ENCODE data around the gene IL17B. TPM values are rescaled to one million over a fixed set of nuclear protein-coding genes. Genes with fewer than 3 reads are reported as not detected.
"Not testable (repeated sequence)": the region's sequence is repeated elsewhere in the genome, so short reads cannot be mapped to it uniquely, and the experiment has no call there.

The IL17B gene
- total RNA-seq, 6 experiments from 2014 or later, result 0.50 to 0.85 (median 0.76) TPM

- no peak overlapping the region for H3K4me3 Mint-ChIP-seq
- no peak for TF ChIP-seq CTCF (IDR thresholded peaks at IDR 0.05)
- H3K9me3 Mint-ChIP-seq, result no peaks in the 10 kb centered on the region
- no peaks in the 10 kb centered on the region for H3K36me3 Mint-ChIP-seq (ENCODE audit: low read depth)
- no peaks in the 10 kb centered on the region for H3K27me3 Mint-ChIP-seq (ENCODE audit: insufficient read depth)
- no peak overlapping the region for H3K27ac Mint-ChIP-seq
- peaks cover 44% of the 10 kb centered on the region for H3K4me1 Mint-ChIP-seq (ENCODE audit: low read depth)
- DNase-seq, result no peak
These were observed 20.7 kb upstream of the IL17B start for GRCh38 chr5:149399775-149400174.

- H3K4me1 Mint-ChIP-seq (ENCODE audit: low read depth), result peaks cover 34% of the 10 kb centered on the region
- not testable (repeated sequence) for H3K36me3 Mint-ChIP-seq (ENCODE audit: low read depth); H3K9me3 Mint-ChIP-seq; H3K4me3 Mint-ChIP-seq; DNase-seq; H3K27me3 Mint-ChIP-seq (ENCODE audit: insufficient read depth); H3K27ac Mint-ChIP-seq
These were observed 19.7 kb upstream of the IL17B start for GRCh38 chr5:149398747-149399266.

- Mint-ChIP-seq H3K4me3 (no peak overlapping the region; the same call in 1 of the 2 replicates), H3K27me3 (ENCODE audit: insufficient read depth) (no peaks in the 10 kb centered on the region), H3K36me3 (ENCODE audit: low read depth) (no peaks in the 10 kb centered on the region), H3K27ac (peak overlapping the region; percentile 47), H3K9me3 (no peaks in the 10 kb centered on the region), H3K4me1 (ENCODE audit: low read depth) (peaks cover 40% of the 10 kb centered on the region)
- no peak for TF ChIP-seq CTCF (IDR thresholded peaks at IDR 0.05)
- peak; percentile 91 for DNase-seq
These were observed 18.4 kb upstream of the IL17B start for GRCh38 chr5:149397530-149397929.

- DNase-seq; H3K36me3 Mint-ChIP-seq (ENCODE audit: low read depth); H3K27ac Mint-ChIP-seq; H3K9me3 Mint-ChIP-seq; H3K4me3 Mint-ChIP-seq; H3K27me3 Mint-ChIP-seq (ENCODE audit: insufficient read depth): not testable (repeated sequence)
- peaks cover 37% of the 10 kb centered on the region for H3K4me1 Mint-ChIP-seq (ENCODE audit: low read depth)
These were observed 15.9 kb upstream of the IL17B start for GRCh38 chr5:149394996-149395395.

GRCh38 chr5:149392718-149393117 lies 13.6 kb upstream of the IL17B start:
- H3K9me3 Mint-ChIP-seq, result no peaks in the 10 kb centered on the region
- peak; percentile 35 for DNase-seq

GRCh38 chr5:149391524-149391923 lies 12.4 kb upstream of the IL17B start:
- no peaks in the 10 kb centered on the region for H3K36me3 Mint-ChIP-seq (ENCODE audit: low read depth)
- TF ChIP-seq CTCF (IDR thresholded peaks at IDR 0.05), result no peak
- H3K4me3 Mint-ChIP-seq, result no peak overlapping the region
- no peak overlapping the region for H3K27ac Mint-ChIP-seq
- peaks cover 3% of the 10 kb centered on the region; the same call in 1 of the 2 replicates for H3K27me3 Mint-ChIP-seq (ENCODE audit: insufficient read depth)
- DNase-seq, result no peak
- H3K4me1 Mint-ChIP-seq (ENCODE audit: low read depth), result peaks cover 51% of the 10 kb centered on the region
- no peaks in the 10 kb centered on the region for H3K9me3 Mint-ChIP-seq

More at GRCh38 chr5:149392718-149393117, 13.6 kb upstream of the IL17B start:
- Mint-ChIP-seq H3K4me3 (no peak overlapping the region), H3K27ac (no peak overlapping the region), H3K4me1 (ENCODE audit: low read depth) (peaks cover 51% of the 10 kb centered on the region), H3K36me3 (ENCODE audit: low read depth) (no peaks in the 10 kb centered on the region), H3K27me3 (ENCODE audit: insufficient read depth) (0 out of 2 replicates have a peak, but pooled peaks cover 1% of the 10 kb centered on the region)
- TF ChIP-seq CTCF (IDR thresholded peaks at IDR 0.05), result no peak

- not testable (repeated sequence) for H3K27me3 Mint-ChIP-seq (ENCODE audit: insufficient read depth); H3K4me3 Mint-ChIP-seq; H3K9me3 Mint-ChIP-seq; H3K36me3 Mint-ChIP-seq (ENCODE audit: low read depth); H3K27ac Mint-ChIP-seq; DNase-seq
- peaks cover 51% of the 10 kb centered on the region for H3K4me1 Mint-ChIP-seq (ENCODE audit: low read depth)
These were observed 12.0 kb upstream of the IL17B start for GRCh38 chr5:149391076-149391475.

Data from HFFc6 (cell line).